Ecto neural progenitor cell (in vitro differentiated cells): ENCODE measurements around the gene CSNK1D.

ENCODE experiments used
- DNase-seq: peaks from one replicate; pipeline ENCODE4 v3.0.0-alpha.2; 2018; ENCODE audit warnings: low spot score

CSNK1D gene

GRCh38 chr17:82228842-82229697 is 44.4 kb downstream of the CSNK1D start, which contains the start of gene SLC16A3:
TSS of gene SLC16A3 (plus strand) at chr17:82229042. CDS start at chr17:82236009, 6,967 bp downstream.
- peak; percentile 83 for DNase-seq

GRCh38 chr17:82228278-82228841 is 45.1 kb downstream of the CSNK1D start:
- DNase-seq = no peak

DNA sequence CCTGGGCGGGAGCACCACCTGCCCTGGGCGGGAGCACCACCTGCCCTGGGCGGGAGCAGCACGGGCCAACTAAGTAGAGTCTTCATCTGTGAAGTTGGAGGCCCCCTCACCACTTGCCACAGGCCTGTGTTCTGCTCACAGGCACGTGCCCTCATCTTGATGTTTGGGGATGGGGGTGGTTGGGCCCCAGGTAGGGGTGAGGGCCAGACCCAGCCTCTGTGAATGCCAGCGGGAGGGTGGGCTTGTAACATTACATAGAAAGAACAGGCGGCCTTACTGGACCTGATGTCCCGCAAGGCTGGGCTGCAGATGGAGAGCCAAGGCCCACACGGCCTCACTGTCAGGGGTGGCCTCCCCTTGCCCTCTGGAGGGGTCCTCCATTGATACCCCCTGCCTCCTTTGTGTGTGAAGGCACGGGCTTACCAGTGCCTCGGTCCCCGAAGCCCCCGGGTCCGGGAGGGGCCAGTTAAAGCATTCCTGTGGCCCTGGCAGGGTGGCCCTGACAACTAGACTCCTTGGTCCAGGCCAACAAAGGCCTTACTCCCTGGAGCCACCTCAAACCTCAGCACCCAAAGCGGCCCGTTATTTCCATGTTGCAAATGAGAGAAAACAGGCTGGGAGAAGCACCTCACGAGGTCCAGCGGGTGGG is 45.7 kb downstream of the CSNK1D start:
- DNase-seq = no peak

DNA sequence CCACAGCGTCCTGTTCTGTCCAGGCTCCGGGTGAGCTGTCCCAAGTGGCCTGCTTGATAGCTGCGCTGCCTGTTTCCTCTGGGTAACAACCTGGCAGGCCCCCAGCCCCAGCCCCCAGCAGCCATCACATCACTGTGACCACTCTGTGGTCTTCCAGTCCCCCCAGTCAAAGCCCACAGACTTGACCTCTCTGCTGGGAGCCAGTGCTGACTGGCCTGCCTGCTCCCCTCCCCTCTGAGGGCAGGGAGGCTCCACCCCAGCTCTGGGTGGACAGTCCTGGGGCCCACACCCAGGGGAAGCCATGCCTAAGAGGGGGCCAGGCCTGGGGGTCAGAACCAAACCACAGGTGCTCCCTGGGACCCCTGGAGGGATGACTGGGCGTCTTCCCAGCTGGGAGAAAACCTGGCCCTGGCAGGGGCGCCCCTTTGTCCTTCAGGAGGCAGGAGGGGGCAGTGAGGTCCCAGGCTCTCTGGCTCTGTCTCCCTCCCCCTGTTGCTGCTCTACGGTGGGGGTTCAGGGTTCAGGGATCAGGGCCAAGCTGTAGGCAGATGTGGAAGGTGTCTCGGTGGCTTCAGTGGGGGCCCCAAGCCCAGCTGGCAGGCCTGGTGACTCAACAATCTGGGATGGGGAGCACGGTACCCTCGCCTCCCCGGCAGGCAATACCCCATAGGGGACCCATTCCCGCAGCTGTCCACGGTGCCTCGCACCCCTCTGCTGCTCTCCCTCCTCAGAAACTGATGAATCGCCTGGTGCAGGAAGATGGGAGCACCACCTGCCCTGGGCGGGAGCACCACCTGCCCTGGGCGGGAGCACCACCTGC is 46.5 kb downstream of the CSNK1D start:
- DNase-seq = no peak

DNA sequence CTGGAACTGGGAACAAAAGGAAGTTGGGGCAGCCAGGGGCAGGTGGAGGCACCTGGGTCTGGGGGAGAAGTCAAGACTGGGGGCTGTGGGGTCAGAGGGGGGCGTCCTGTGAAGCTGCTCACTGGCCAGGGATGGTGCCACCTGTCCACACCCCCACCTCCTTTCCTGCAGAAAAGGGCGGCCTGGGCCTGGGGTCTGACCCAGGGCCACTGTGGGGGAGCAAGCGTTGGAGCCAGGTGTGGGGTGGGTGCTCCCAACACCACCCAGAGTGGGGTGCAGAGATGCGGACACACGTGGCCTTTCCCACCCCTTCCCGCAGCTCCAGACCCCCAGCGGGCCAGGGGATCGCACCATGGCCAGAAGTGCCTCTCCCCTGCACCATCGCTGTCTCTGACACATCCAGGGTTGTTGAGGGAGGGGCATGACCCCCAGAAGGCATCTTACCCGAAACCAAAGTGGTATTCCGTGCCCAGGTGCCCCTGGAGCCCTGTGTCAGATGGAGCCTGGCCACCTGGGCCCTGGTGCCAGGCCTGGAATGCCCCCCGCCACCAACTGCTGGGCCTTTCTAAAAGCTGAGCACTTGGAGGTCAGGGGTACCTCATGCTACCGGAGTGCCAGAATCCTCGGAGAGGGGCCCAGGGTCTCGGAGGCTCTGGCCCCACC is 47.2 kb downstream of the CSNK1D start:
- DNase-seq = no peak

DNA sequence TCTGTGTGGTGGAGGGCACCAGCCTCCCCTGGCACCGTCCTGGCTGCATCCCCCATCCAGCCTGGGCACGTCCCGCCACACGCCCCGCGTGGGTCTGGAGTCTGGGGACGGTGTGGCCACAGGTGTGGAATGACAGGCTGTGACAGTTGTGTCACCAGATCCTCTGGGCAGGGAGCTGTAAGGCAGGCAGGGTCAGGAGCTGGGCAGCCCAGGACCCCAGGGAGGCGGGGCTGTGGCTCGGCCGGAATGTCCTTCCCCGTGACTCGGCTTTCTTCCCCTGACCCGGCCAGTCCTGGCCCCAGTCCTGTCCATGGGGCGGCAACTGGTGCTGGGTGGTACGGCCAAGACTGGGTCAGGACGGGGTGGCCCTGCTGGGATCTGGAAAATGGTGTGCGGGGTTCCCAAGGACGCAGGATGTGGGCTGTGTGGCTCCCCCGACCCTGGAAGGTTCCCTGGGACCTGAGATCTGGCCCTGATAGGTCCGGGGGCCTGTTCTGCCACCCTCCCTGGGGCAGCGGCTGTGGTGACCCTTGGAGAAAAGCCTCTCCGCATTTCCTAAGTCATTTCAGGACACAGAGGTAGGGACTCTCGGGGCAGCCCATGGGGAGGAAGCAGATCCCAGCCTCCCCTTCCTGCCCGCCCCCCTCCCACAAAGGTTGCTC is 48.0 kb downstream of the CSNK1D start:
- no peak for DNase-seq

DNA sequence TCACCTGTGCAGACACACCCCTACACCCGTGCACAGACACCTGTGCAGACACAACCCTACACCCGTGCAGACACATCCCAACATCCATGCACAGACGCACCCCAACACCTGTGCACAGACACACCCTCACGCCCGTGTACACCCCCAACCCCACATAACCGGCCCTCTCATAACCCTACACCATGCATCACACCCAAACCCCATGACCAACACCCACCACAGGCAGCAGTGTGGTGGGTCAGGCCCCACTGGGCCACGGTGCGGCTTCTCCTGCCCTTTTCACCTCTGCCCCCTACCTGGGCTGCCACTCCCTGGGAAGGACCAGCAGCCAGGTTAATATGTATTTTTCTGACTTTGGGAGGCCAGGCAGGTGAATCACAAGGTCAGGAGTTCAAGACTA is 48.8 kb downstream of the CSNK1D start:
- no peak for DNase-seq

GRCh38 chr17:82223517-82223916 is 50.0 kb downstream of the CSNK1D start:
- DNase-seq = no peak

- no peak for DNase-seq
These were observed 50.7 kb downstream of the CSNK1D start for GRCh38 chr17:82222816-82223215.

GRCh38 chr17:82221341-82221902 is 52.1 kb downstream of the CSNK1D start:
- DNase-seq = no peak

- DNase-seq = no peak
These were observed 53.5 kb downstream of the CSNK1D start for GRCh38 chr17:82219753-82220709.

GRCh38 chr17:82219083-82219482 is 54.4 kb downstream of the CSNK1D start:
- DNase-seq = no peak

GRCh38 chr17:82218349-82219075 is 55.0 kb downstream of the CSNK1D start:
- DNase-seq = no peak

GRCh38 chr17:82217530-82218204 is 55.8 kb downstream of the CSNK1D start:
- no peak for DNase-seq

DNA sequence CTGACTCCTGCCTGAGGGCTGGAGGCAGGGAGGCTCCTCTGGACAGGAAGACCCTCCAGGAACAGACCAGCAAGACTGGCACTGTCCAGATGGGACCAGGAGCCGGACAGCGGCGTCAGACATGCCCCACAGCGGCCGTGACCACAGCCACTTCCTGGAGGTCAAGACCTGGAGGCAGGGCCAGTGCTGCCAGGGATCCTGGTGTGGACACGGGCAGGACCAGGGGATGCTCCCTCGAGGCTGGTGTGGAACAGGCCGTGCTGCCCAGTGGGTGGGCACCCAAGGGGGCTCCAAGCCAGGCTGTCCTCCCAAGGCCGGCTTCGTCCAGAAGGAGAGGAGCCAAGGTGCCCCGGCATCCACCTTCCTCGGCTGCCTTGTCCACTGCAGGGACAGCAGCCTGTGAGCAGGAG is 56.4 kb downstream of the CSNK1D start:
- DNase-seq = no peak

DNA sequence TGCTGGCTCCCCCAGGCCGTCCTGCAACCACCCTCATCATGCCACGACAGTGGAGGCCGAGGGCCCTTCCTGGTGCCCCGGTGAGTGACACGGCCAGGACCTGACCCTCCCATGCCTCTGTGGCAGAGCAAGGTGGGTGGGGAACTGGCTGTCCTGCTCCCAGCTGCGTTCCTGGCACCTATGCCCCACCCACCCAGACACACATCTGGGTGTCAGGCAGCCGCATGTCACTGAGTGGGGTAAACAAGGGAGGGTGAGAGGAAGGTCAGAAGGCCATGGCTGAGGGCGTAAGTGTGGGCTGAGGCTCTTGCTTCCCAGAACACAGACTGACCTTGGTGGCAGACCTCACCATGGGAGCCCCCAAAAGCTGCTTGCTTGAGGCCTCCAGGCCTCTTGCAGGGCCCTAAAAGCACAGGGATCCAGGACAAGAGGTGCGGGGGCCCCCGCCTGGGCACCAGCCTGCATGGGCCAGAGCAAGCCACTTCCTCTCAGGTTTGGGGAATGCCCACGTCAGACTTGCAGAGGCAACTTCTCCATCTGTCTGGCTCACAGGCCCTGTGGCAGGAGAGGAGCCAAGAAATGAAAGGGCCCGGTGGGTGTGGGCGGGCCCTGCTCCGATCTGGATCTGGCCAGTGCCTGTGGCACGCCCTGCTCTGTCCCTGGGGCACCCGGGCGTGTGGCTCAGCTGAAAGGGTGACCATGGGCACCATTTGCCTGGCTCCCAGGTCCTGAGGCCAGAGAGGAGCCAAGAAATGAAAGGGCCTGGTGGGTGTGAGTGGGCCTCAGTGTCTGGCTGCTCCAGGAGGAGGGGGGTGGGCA is 57.0 kb downstream of the CSNK1D start:
- no peak for DNase-seq

DNA sequence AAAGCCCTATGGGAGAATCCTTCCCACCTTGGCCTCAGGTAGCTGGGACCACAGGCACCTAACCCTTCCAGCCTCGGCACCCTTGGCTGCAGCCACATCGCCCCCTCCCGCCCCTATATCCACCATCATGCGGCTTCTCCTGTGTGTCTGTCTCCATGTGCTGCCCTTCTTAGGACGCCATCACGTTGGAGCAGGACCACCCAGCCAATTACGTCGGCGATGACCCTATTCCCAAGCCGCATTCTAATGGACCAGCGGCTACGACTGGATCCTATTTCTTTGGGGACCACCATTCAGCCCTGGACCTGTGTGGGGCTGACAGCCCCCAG is 57.6 kb downstream of the CSNK1D start:
- no peak for DNase-seq
